Measurements from ENCODE around the gene LPP. TPM values are rescaled to one million over a fixed set of nuclear protein-coding genes. Genes with fewer than 3 reads are reported as not detected.

Gene LPP
- total and polyA plus RNA-seq, 10 of the 15 experiments (the other 5 are each of a cell fraction or from before 2014, with no cell fraction given): under 0.01 to 0.62 (median 0.03) TPM

GRCh38 chr3:188468662-188469061, 314.7 kb downstream of the LPP start:
- Histone ChIP-seq H3K27ac (ENCODE audit: control insufficient read depth, insufficient read depth) (no peak overlapping the region), H3K27me3 (replicated peaks in 1 of 2; ENCODE audit: control insufficient read depth in 2 of 2, insufficient read depth in 2 of 2, low read length in 1 of 2) (peaks cover 0 to 3% of the 10 kb centered on the region in 2 experiments; a peak in 2 of 4 replicates), H3K4me2 (ENCODE audit: control insufficient read depth, insufficient read depth) (no peak overlapping the region), H3K9me3 (replicated peaks; ENCODE audit: control insufficient read depth, insufficient read depth, low read length) (no peaks in the 10 kb centered on the region; the same call in 2 of the 3 replicates), H3K79me2 (ENCODE audit: control insufficient read depth, insufficient read depth, low read length) (no peaks in the 10 kb centered on the region), H3K4me3 (no peak overlapping the region), H4K20me1 (ENCODE audit: control insufficient read depth, insufficient read depth) (no peaks in the 10 kb centered on the region), H2AFZ (ENCODE audit: control insufficient read depth, low read depth, low read length) (no peak overlapping the region), H3K4me1 (ENCODE audit: control insufficient read depth, insufficient read depth, low read length) (no peaks in the 10 kb centered on the region), H3K36me3 (ENCODE audit: control insufficient read depth in 2 of 2, insufficient read depth in 2 of 2, low read length in 1 of 2) (no peaks in the 10 kb centered on the region), H3K9ac (ENCODE audit: control insufficient read depth, insufficient read depth, low read length) (no peak overlapping the region)
- ChIA-PET POLR2A (no interaction called here), CTCF (no interaction called here), SMC1A (ENCODE audit: uncharacterized antibody, unreplicated experiment) (no interaction called here), RAD21 (ENCODE audit: unreplicated experiment) (no interaction called here)
- DNase-seq (ENCODE audit: low read depth, low spot score): no peak
- WGBS (ENCODE audit: insufficient coverage, insufficient replicate concordance, low lambda C conversion rate, missing lambda C conversion rate): 68% methylated on average over 3 of the region's 3 CpGs
- intact Hi-C loops (cut with micrococcal nuclease; ENCODE audit: unreplicated experiment) (no loop called here), in situ Hi-C loops (cut with MboI) (no loop called here)
- TF ChIP-seq RUNX3 (IDR thresholded peaks at IDR 0.05; ENCODE audit: low read length) (no peak), NR2C2 (IDR thresholded peaks at IDR 0.05; ENCODE audit: borderline replicate concordance, control insufficient read depth, insufficient read length, low read depth) (no peak), CHD2 (IDR thresholded peaks at IDR 0.05; ENCODE audit: borderline replicate concordance, low read depth, low read length) (no peak)
- FAIRE-seq: no peak
- BruUV-seq (replicated peaks): no TSS peak
- no peak for ATAC-seq

DNA sequence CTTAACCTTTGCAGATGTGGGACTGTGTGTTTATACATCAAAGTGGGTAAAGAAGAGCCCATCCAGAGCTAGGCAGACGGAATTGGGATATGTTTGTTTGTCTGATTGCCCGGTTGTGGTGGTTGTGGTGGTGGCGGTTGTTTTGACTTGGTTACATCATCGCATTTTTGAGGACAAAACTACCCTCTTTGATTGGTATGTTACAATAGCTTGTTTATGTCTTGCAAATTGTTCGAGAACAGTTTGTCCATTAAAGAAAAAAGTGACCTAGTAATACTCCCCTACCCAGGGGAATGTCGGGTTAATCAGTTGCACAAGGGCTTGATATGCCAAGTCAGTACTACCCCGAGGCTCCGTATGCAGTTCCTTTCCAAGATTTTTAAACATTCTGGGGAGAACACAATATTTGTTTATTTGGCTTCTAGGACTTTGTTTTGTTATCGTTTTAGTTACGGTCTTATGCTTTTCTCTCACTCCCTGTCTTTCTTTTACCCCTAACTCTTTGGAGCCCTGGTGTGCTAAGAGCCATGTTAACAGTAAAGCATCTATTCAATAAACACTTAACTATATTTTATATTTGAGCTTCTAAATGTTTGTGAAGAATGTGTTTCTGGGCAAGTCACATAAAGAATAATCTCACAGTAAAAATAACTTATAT, 315.4 kb downstream of the LPP start:
- Histone ChIP-seq H3K9ac (ENCODE audit: control insufficient read depth, insufficient read depth, low read length) (no peak overlapping the region), H3K4me1 (ENCODE audit: control insufficient read depth, insufficient read depth, low read length) (no peaks in the 10 kb centered on the region), H3K4me3 (no peak overlapping the region), H3K4me2 (ENCODE audit: control insufficient read depth, insufficient read depth) (no peak overlapping the region), H3K79me2 (ENCODE audit: control insufficient read depth, insufficient read depth, low read length) (no peaks in the 10 kb centered on the region), H4K20me1 (ENCODE audit: control insufficient read depth, insufficient read depth) (no peaks in the 10 kb centered on the region), H3K36me3 (ENCODE audit: control insufficient read depth in 2 of 2, insufficient read depth in 2 of 2, low read length in 1 of 2) (no peaks in the 10 kb centered on the region), H3K27ac (ENCODE audit: control insufficient read depth, insufficient read depth) (no peak overlapping the region), H3K9me3 (replicated peaks; ENCODE audit: control insufficient read depth, insufficient read depth, low read length) (no peaks in the 10 kb centered on the region; the same call in 2 of the 3 replicates), H3K27me3 (replicated peaks in 1 of 2; ENCODE audit: control insufficient read depth in 2 of 2, insufficient read depth in 2 of 2, low read length in 1 of 2) (peaks cover 0 to 3% of the 10 kb centered on the region in 2 experiments; a peak in 2 of 4 replicates), H2AFZ (ENCODE audit: control insufficient read depth, low read depth, low read length) (no peak overlapping the region)
- POLR2A ChIA-PET: no interaction called here
- CTCF ChIA-PET: interaction anchor here (0.6 kb wide), 1 partner anchor 151 kb away, joined by 3 read pairs; no protein-coding TSS in a partner anchor
- SMC1A ChIA-PET (ENCODE audit: uncharacterized antibody, unreplicated experiment): no interaction called here
- in situ Hi-C loops (cut with MboI): no loop called here
- ATAC-seq (no peak), DNase-seq (ENCODE audit: low read depth, low spot score) (no peak), FAIRE-seq (no peak)
- RAD21 ChIA-PET (ENCODE audit: unreplicated experiment): no interaction called here
- WGBS (ENCODE audit: insufficient coverage, insufficient replicate concordance, low lambda C conversion rate, missing lambda C conversion rate): 67% methylated on average over 10 of the region's 10 CpGs
- no peak for TF ChIP-seq LARP7 (IDR thresholded peaks at IDR 0.05)
- TF ChIP-seq ZBTB40 (IDR thresholded peaks at IDR 0.05; ENCODE audit: borderline replicate concordance): no peak
- no peak for TF ChIP-seq IRF4 (IDR thresholded peaks at IDR 0.05; ENCODE audit: low read depth, low read length)
- TF ChIP-seq ZNF24 (IDR thresholded peaks at IDR 0.05): no peak
- TF ChIP-seq MLLT1 (IDR thresholded peaks at IDR 0.05): no peak
- TF ChIP-seq CBX5 (IDR thresholded peaks at IDR 0.05; ENCODE audit: low read depth): no peak
- no peak for TF ChIP-seq MEF2A (IDR thresholded peaks at IDR 0.05; ENCODE audit: insufficient read depth, low read depth, low read length)
- TF ChIP-seq GABPA (IDR thresholded peaks at IDR 0.05; ENCODE audit: low read depth): no peak
- TF ChIP-seq IKZF2 (IDR thresholded peaks at IDR 0.05): no peak
- no TSS peak for BruUV-seq (replicated peaks)
- intact Hi-C loops (cut with micrococcal nuclease; ENCODE audit: unreplicated experiment): no loop called here

Data from GM12878 (cell line).